Choroid plexus epithelial cell (primary cell): ENCODE results near the gene UTP11.
A peak's percentile ranks its signal among the peaks of the same experiment; 100 is the strongest.

Source experiments
- DNase-seq: peaks from one replicate; pipeline ENCODE4 v3.0.0-alpha.2; 2010; ENCODE audit warnings: low read depth
- H3K4me3 ChIP-seq: 2 replicates; pipeline ENCODE4 v1.5.1; 2011; ENCODE audit warnings: low read depth, mild to moderate bottlenecking, control low read depth, low read length, moderate library complexity
- CTCF ChIP-seq: conservative IDR thresholded peaks from 2 replicates; pipeline ENCODE4 v1.5.1; 2011; ENCODE audit warnings: low read depth, mild to moderate bottlenecking, control low read depth, inconsistent platforms, low read length, moderate library complexity

Gene UTP11

DNA sequence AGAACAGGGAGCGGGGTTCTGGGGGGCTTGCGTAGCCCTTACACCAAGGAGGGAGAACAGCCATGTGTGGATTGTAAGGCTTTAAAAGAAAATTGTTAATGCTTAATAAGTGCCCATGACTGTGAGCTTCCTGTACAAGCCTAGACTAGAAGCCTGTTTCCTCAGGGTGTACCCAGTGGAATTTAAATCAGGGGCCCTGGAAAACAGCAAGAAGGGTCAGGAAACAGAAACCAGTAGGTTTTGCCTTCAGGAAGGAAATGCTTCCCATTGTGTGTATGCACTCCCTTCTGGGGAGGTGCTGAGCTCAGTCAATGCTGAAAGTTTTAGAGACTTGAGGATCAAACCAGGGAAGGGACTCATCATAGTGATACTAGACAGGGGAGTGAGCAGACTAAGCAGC lies 12.7 kb downstream of the UTP11 start:
- TF ChIP-seq CTCF = no peak
- no peak overlapping the region for H3K4me3 ChIP-seq
- DNase-seq = no peak

- no peak for DNase-seq
- no peak for TF ChIP-seq CTCF
- no peak overlapping the region for H3K4me3 ChIP-seq
Measured at GRCh38 chr1:38025664-38026063, 13.1 kb downstream of the UTP11 start.

GRCh38 chr1:38026592-38027200 lies 14.2 kb downstream of the UTP11 start:
- peak; percentile 75 for DNase-seq
- TF ChIP-seq CTCF = peak; percentile 86

DNA sequence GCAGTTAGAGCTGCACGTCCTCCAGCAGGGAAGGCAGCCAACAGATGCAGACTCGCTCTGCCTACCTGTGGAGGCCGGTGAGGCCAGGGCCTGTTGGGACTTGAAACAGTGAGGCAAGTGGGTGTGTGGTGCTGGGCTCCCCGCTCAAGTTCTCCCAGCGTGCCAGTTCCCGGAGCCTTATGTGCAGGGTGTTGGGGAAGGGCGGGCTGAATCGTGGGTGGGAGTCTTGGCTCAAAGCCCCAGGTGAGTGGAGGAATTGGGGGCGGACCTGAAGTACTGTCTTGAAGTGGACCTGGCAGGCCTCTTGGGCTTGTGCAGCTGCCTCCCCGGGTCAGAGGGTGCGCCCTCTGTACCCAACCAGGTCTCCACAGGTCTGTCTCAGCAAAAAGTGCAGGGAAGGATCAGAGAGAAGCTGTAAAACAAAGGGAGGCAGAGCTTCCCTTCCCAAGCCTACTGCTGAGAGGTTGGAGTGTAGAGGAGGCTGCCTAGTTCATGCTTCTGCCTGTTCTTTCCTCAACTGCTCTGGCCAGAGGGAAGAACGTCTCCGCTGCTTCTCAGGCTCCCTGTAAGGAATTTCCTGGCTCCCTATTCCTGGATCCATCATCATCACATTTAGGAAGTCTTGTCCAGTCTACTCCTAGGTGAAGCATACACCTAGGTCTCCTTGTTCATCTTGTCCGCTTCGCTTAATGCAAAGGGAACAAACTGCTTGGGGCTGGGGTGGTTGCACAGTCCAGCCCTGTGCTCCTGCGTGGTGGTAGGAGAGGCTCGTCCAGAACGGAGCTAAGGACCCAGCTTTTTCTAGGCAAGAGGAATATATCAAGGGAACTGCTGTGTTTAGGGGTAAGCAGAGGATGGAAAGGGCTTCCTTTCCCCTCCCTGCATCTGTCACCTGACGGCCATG lies 14.9 kb downstream of the UTP11 start:
- DNase-seq = no peak
- H3K4me3 ChIP-seq = no peak overlapping the region
- TF ChIP-seq CTCF = no peak

More at GRCh38 chr1:38026592-38027200, 14.2 kb downstream of the UTP11 start:
- no peak overlapping the region for H3K4me3 ChIP-seq

DNA sequence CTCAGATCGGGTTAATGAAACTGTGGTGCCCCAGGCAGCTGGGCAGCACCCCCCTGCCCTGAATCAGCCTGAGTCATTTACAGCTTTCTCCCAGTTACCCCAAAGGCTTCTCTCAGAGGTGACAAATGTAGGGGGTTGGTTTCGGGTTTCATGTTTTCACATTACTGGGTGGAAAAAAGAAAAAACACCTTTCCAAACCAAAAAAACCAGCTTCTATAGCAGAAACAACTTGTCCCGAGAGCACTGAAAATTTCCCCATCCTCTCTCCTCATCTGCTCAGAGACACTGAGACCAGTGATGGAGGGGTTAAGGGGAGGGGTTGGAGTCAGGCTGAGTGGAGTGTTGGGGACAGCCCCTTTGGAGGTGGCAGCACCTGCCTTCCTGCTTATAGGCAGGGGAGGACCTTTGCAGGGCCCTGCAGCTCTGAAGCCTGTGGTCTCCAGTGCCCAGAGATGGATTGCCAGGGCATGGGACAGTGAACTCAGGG lies 15.6 kb downstream of the UTP11 start:
- H3K4me3 ChIP-seq = no peak overlapping the region
- DNase-seq = no peak
- no peak for TF ChIP-seq CTCF

- no peak for DNase-seq
- TF ChIP-seq CTCF = no peak
- H3K4me3 ChIP-seq = no peak overlapping the region
Measured at GRCh38 chr1:38028671-38029070, 16.1 kb downstream of the UTP11 start.
